SK-N-SH (cell line): ENCODE results near the gene CNNM1. TPM values are rescaled to one million over a fixed set of nuclear protein-coding genes. Genes with fewer than 3 reads are reported as not detected.
A peak's percentile ranks its signal among the peaks of the same experiment; 100 is the strongest.

Experiments
- CTCF ChIA-PET: fragments of 300-600, 350-600 bp; formaldehyde crosslinking; extraction: SDS; loops from one replicate; lab custom pipeline; 2021; lab: Yijun Ruan, JAX
- POLR2A ChIA-PET: fragments of 350-600 bp; sonication (Branson Sonifier 250); formaldehyde crosslinking; extraction: SDS; loops from one replicate; lab custom pipeline; 2020; ENCODE audit warnings: antibody characterized with exemption, inconsistent platforms; lab: Yijun Ruan, JAX
- DNase-seq: peaks from one replicate; pipeline ENCODE4 v3.0.0; 2012
- H2AFZ ChIP-seq: fragments of 200-600 bp; sonication (generic); 2 replicates; pipeline ENCODE4 v1.8.1; 2016; ENCODE audit warnings: antibody characterized with exemption, mild to moderate bottlenecking, low read depth
- H3F3A ChIP-seq: fragments of 200-600 bp; sonication (generic); replicated peaks from 2 replicates; pipeline ENCODE3; 2016; ENCODE audit warnings: antibody characterized with exemption, mild to moderate bottlenecking; ENCODE audit not compliant: insufficient read depth
- H3K27ac ChIP-seq, 2 experiments: fragments of 200-500 bp in 1 of 2; fragments of 200-600 bp in 1 of 2; sonication (Bioruptor generic) in 1 of 2; sonication (generic), shearing (Covaris generic) in 1 of 2; 2 replicates each; pipeline versions ENCODE4 v1.5.1 to v1.6.1; 2014 to 2016; ENCODE audit warnings: low read depth in 2 of 2, inconsistent platforms in 1 of 2, low read length in 1 of 2, mild to moderate bottlenecking in 1 of 2, mixed read lengths in 1 of 2
- H3K27me3 ChIP-seq: fragments of 200-600 bp; sonication (generic), shearing (Covaris generic); 2 replicates; pipeline ENCODE4 v1.6.1; 2016; ENCODE audit warnings: mixed run types; ENCODE audit not compliant: insufficient read depth
- H3K36me3 ChIP-seq, 2 experiments: fragments of 200-500 bp in 1 of 2; fragments of 200-600 bp in 1 of 2; sonication (Bioruptor generic) in 1 of 2; sonication (generic) in 1 of 2; replicated peaks in 1 of 2; 2 replicates each; pipeline versions ENCODE3 to v1.5.1; 2014 to 2016; ENCODE audit warnings: low read length in 1 of 2, mild to moderate bottlenecking in 1 of 2; ENCODE audit not compliant: insufficient read depth in 2 of 2, control insufficient read depth in 1 of 2
- H3K4me1 ChIP-seq, 2 experiments: fragments of 200-500 bp in 1 of 2; fragments of 200-600 bp in 1 of 2; sonication (Bioruptor generic) in 1 of 2; sonication (generic), shearing (Covaris generic) in 1 of 2; 2 replicates each; pipeline versions ENCODE4 v1.5.1 to v1.6.1; 2014 to 2016; ENCODE audit warnings: low read depth in 1 of 2, low read length in 1 of 2, mixed run types in 1 of 2; ENCODE audit not compliant: insufficient read depth in 2 of 2, control insufficient read depth in 1 of 2
- H3K4me2 ChIP-seq: fragments of 200-600 bp; sonication (generic), shearing (Covaris generic); 2 replicates; pipeline ENCODE4 v1.6.1; 2017; ENCODE audit warnings: mixed run types
- H3K4me3 ChIP-seq, 2 experiments: fragments of 200-500 bp in 1 of 2; fragments of 200-600 bp in 1 of 2; sonication (Bioruptor generic) in 1 of 2; sonication (generic), shearing (Covaris generic) in 1 of 2; 2 replicates each; pipeline versions ENCODE4 v1.5.1 to v1.8.1; 2014 to 2016; ENCODE audit warnings: low read depth in 2 of 2, inconsistent platforms in 1 of 2, low read length in 1 of 2, mild to moderate bottlenecking in 1 of 2, mixed read lengths in 1 of 2, moderate library complexity in 1 of 2
- H3K79me2 ChIP-seq: fragments of 200-600 bp; sonication (generic); 2 replicates; pipeline ENCODE4 v1.8.1; 2017; ENCODE audit warnings: mild to moderate bottlenecking; ENCODE audit not compliant: insufficient read depth
- H3K9ac ChIP-seq: fragments of 200-600 bp; sonication (generic); 2 replicates; pipeline ENCODE4 v1.6.1; 2017; ENCODE audit warnings: mixed run types
- H3K9me2 ChIP-seq: fragments of 200-600 bp; sonication (generic); 2 replicates; pipeline ENCODE4 v1.6.1; 2017; ENCODE audit warnings: mixed run types
- H3K9me3 ChIP-seq: fragments of 200-600 bp; sonication (generic); 2 replicates; pipeline ENCODE4 v1.6.1; 2017; ENCODE audit warnings: mixed run types, mild to moderate bottlenecking, moderate library complexity
- H4K20me1 ChIP-seq: fragments of 200-600 bp; sonication (generic); 2 replicates; pipeline ENCODE4 v1.6.1; 2017; ENCODE audit warnings: mild to moderate bottlenecking, mixed run types; ENCODE audit not compliant: insufficient read depth
- GATA2 ChIP-seq: sonication (generic); formaldehyde crosslinking; IDR thresholded peaks from 2 replicates; pipeline ENCODE4 v1.5.0; 2020; ENCODE audit warnings: mild to moderate bottlenecking, missing genetic modification reagents
- REST ChIP-seq: IDR thresholded peaks from 2 replicates; pipeline ENCODE4 v1.6.1; 2012; ENCODE audit warnings: mild to moderate bottlenecking, low read depth, low read length, moderate library complexity
- USF2 ChIP-seq: fragments of 150-350 bp; IDR thresholded peaks from 2 replicates; pipeline ENCODE4 v1.6.1; 2017; ENCODE audit warnings: antibody characterized with exemption, low read length, low read depth, borderline replicate concordance
- YY1 ChIP-seq: IDR thresholded peaks from 2 replicates; pipeline ENCODE4 v1.4.0; 2012; ENCODE audit warnings: low read depth, mild to moderate bottlenecking
- WGBS: methylation state at CpG from one replicate; pipeline ENCODE4 v1.1.6; 2017; ENCODE audit warnings: low lambda C conversion rate; 5-methylcytosine and 5-hydroxymethylcytosine counted together
- polyA plus RNA-seq, 3 experiments: library from polyadenylated mRNA; depleted of rRNA; stranded (reverse); fragments of >200 nt; gene quantifications; 2 replicates each; pipeline ENCODE4 v1.2.3, GENCODE V29; 2012

CNNM1 gene
- polyA plus RNA-seq, 1 of the 3 experiments (the other 2 are of a cell fraction), result 0.12 TPM

- no peaks in the 10 kb centered on the region for H3F3A ChIP-seq
- H3K4me3 ChIP-seq, result peak overlapping the region in 1 of 2 experiments; percentile 47; a peak in 2 of 4 replicates
- H3K27me3 ChIP-seq, result peaks cover 27% of the 10 kb centered on the region
- no peaks in the 10 kb centered on the region for H3K9me2 ChIP-seq
- H3K36me3 ChIP-seq, result no peaks in the 10 kb centered on the region
- TF ChIP-seq GATA2 (CRISPR knock-in tag), result peak; percentile 66
- TF ChIP-seq YY1, result no peak
- peaks cover 0 to 18% of the 10 kb centered on the region in 2 experiments; a peak in 1 of 4 replicates for H3K4me1 ChIP-seq
- H3K4me2 ChIP-seq, result peak overlapping the region; percentile 71; the same call in 1 of the 2 replicates
- H4K20me1 ChIP-seq, result no peaks in the 10 kb centered on the region
- H2AFZ ChIP-seq, result no peak overlapping the region
- H3K27ac ChIP-seq, result no peak overlapping the region
- no peaks in the 10 kb centered on the region for H3K79me2 ChIP-seq
- ChIA-PET CTCF (interaction anchor here (1.5 kb wide), 1 partner anchor 11 kb away, joined by 3 read pairs; no protein-coding TSS in a partner anchor), POLR2A (interaction anchor here (0.6 to 1.9 kb wide), 2 partner anchors 34 to 870 kb away, joined by 3 to 10 read pairs; no protein-coding TSS in a partner anchor)
- 86% methylated on average over 7 of the region's 45 CpGs for WGBS
- no peak for DNase-seq
- no peak overlapping the region for H3K9ac ChIP-seq
- no peaks in the 10 kb centered on the region for H3K9me3 ChIP-seq
Observed at GRCh38 chr10:99330347-99330924, 1.3 kb downstream of the CNNM1 start.

GRCh38 chr10:99331207-99331803 is 2.1 kb downstream of the CNNM1 start:
- 36% methylated on average over 5 of the region's 9 CpGs for WGBS
- H3K4me2 ChIP-seq, result no peak overlapping the region
- no peaks in the 10 kb centered on the region for H4K20me1 ChIP-seq
- H3K4me1 ChIP-seq, result peaks cover 0 to 18% of the 10 kb centered on the region in 2 experiments; a peak in 1 of 4 replicates
- ChIA-PET POLR2A (no interaction called here), CTCF (interaction anchor here (0.8 kb wide), 1 partner anchor 10 kb away, joined by 3 read pairs; no protein-coding TSS in a partner anchor)
- H3K36me3 ChIP-seq, result no peaks in the 10 kb centered on the region
- no peak overlapping the region for H3K4me3 ChIP-seq
- no peak for DNase-seq
- no peak overlapping the region for H3K27ac ChIP-seq
- TF ChIP-seq REST (peak; percentile 89), USF2 (no peak)
- TF ChIP-seq, all 33 proteins: peak for 1
- Histone ChIP-seq H3K9me3 (no peaks in the 10 kb centered on the region), H3K9ac (no peak overlapping the region), H3K9me2 (no peaks in the 10 kb centered on the region), H2AFZ (no peak overlapping the region), H3K79me2 (no peaks in the 10 kb centered on the region), H3K27me3 (peaks cover 27% of the 10 kb centered on the region), H3F3A (no peaks in the 10 kb centered on the region)
